ENCODE measurements around the gene CERS4.
"Not testable (repeated sequence)": the region's sequence is repeated elsewhere in the genome, so short reads cannot be mapped to it uniquely, and the experiment has no call there.

Gene CERS4

GRCh38 chr19:8269724-8270123 lies 60.6 kb downstream of the CERS4 start:
- DNase-seq = no peak

DNA sequence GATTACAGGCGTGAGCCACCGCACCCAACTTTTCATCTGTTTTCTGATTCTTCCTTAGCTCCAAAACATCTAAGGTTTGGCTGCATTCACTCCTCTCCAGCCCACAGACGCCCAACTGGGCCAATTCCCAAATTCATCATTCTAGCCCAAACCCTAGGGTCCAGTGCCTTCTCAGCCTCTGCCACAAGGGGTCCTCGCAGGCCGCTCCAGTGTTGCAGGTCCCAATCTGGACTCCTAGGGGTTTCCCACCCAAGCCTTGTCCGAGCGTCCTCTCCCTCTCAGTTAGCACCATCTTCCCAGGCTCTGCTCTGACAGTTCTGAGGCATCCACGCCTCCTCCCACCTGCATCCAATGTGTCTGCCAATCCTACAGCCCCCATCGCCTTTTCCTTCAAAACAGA lies 67.3 kb downstream of the CERS4 start:
- not testable (repeated sequence) for DNase-seq

GRCh38 chr19:8291337-8291736 lies 82.2 kb downstream of the CERS4 start:
- not testable (repeated sequence) for DNase-seq

GRCh38 chr19:8302357-8302691 lies 93.2 kb downstream of the CERS4 start:
- no peak for DNase-seq

DNA sequence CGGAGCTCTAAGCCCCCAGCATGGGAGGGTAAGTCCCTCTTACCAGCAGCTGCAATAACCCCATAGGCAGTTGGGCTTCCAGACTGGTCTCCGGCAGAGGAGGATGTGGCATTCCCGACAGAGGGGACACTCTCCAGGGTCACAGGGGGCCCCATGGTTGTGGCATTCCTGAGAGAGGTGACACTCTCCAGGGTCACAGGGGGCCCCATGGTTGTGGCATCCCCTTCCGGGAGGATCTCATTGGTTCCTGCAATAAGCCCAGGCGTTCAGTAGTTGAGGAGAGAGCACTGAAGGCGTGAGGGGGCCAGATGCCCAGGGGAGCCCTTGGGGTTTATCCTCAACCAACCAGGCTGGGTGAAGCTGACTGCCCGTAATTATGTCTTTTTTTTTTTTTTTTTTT lies 93.6 kb downstream of the CERS4 start:
- DNase-seq = no peak

- no peak for DNase-seq
Observed at GRCh38 chr19:8304841-8305621, 95.9 kb downstream of the CERS4 start.

DNA sequence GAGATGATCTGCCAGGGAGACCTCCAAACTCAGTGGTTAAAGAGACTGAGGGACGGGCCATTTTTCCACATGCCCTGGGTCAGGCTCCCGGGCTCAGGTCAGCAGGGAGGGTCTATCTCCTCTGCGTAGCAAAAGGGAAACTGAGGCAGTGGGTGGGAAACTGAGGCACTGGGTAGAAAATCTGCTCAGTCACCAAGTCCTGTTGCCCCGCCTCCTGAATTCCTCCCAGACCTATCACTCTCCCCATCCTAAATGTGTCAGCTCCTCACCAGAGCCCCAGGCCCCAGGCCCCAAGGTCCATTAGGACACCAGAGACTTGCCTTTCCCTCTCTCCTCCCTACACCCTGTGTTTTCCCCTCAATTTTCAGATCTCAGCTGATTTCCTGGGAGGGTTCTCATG lies 96.6 kb downstream of the CERS4 start:
- no peak for DNase-seq

DNA sequence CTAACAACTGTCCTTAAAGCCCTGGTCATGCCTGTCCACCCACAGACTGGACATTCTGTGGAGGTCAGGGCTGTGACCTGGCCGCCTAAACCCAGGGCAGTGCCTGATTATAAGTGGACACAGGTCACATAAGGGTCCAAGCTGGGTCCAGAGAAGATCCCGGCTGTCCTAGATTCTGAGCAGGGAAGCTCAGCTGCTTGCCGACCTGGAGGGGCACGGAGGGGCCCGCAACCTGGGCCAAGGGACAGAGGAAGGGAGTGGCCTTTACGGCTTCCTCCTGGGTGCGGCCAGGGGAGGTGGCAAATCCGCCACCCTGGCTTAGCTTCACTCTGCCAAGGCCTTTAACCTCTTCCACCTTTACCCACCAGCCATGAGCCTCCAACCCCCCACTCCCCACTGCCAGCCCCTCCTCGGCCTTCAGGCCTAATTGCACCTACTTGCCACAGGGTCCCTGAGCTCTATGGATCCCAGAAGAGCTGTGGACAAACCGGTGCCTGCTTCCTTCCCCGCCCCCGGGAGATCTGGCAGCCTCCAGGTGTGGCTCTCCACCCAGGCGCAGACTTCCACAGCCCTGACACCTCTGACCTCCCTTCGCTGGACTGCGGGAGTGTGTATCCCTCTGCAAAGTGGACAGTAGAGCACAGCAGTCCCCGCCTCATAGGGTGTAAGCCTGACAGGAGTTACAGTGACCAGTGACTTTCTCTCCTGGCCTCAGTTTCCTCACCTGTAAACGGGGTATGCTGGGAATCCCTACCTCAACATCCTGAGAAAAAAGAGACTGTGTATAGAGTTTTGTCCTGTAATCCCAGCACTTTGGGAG lies 97.3 kb downstream of the CERS4 start:
- DNase-seq = no peak

DNA sequence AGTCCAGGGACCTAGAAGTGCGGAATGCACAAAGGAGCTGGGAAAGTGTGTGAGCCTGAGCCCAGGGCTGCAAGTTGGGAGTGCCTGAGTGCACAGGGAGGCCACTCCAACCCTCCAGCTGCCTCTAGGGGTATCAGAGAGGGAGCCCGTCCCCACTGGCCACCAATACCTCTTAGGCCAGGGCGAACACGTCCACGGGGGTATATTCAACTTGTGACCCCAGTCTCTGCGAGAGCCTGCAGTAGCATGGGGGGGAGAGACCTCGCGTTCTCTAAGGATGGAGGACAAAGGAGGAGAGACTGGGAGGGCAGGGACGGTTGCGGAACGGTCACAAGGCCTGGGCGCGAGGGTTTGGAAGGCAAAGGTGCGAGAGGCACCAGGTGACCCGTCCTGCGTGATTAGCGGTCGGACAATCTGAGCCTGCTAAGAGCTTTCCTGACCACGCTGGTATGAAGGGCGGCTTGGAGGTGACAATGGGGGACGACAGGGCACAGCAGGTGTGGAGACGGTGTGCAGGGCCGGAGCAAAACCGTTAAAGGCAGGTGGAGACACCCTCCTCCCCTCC lies 98.3 kb downstream of the CERS4 start:
- DNase-seq = no peak

- peak; percentile 86 for DNase-seq
Observed at GRCh38 chr19:8307965-8308866, 99.0 kb downstream of the CERS4 start, which contains the start of gene CD320. Gene CD320, minus strand, starts transcription at chr19:8308358. Its CDS starts 68 bp downstream, at chr19:8308290.

DNA sequence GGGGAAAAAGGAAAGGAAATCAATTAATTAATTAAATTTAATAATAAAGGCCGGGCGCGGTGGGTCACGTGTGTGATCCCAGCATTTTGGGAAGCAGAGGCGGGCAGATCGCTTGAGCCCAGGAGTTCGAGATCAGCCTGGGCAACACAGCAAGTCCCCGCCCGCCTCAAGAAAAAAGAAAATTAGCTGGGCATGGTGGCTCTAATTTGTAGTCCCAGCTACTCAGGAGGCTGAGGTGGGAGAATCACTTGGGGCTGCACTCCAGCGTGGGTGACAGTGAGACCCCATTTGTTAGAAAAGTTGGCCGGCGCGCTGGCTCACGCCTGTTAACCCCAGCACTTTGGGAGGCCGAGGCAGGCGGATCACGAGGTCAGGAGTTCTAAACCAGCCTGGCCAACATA lies 99.7 kb downstream of the CERS4 start:
- no peak for DNase-seq

DNA sequence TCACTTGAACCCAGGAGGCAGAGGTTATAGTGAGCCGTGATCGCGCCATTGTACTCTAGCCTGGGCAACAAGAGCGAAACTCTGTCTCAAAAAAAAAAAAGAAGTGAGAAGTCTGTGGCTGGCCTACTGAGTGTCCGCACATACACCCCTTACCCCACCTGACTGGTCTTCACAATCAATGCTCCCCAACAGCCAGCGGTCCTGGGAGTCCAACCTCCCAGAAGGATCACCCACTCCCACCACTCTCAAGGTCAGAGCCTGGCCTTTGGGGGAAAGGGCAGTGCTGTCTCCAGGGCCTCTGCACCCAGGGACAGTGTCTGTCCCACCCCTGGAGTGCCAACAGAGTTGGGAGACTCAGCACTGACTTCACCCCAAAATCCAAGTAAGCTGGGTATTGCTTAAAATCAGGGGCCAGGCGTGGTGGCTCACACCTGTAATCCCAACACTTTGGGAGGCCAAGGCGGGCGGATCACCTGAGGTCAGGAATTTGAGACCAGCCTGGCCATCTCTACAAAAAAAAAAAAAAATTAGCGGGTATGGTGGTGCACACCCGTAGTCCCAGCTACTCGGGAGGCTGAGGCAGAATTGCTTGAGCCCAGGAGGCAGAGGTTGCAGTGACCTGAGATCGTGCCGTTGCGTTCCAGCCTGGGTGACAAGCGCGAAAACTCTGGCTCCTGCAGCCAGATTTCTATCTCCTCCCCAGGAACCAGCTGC lies 101.3 kb downstream of the CERS4 start:
- no peak for DNase-seq

- DNase-seq = no peak
Observed at GRCh38 chr19:8311461-8312260, 102.5 kb downstream of the CERS4 start.

All from CD4-positive, alpha-beta T cell treated with Interleukin-10 for 1 hour (primary cell).